Transverse colon (tissue), 4 donors: ENCODE measurements around the gene CBY2. TPM values are rescaled to one million over a fixed set of nuclear protein-coding genes. Genes with fewer than 3 reads are reported as not detected.
"Not testable (repeated sequence)": the region's sequence is repeated elsewhere in the genome, so short reads cannot be mapped to it uniquely, and the experiment has no call there.

Source experiments
- DNase-seq: peaks from one replicate; pipeline ENCODE4 v3.0.0-alpha.2; 2019
- H3K27ac ChIP-seq, 4 donors: fragments of 200-600 bp; sonication (generic); 2 replicates each; pipeline ENCODE4 v1.5.1; 2016 to 2018; ENCODE audit warnings: inconsistent platforms in 4 of 4
- H3K27me3 ChIP-seq: fragments of 200-600 bp; sonication (generic); 2 replicates; pipeline ENCODE4 v1.5.1; 2017; ENCODE audit warnings: inconsistent platforms
- H3K36me3 ChIP-seq, 4 donors: fragments of 200-600 bp; sonication (generic); 2 replicates each; pipeline ENCODE4 v1.5.1; 2017 to 2019; ENCODE audit warnings: inconsistent platforms in 4 of 4
- H3K4me1 ChIP-seq, 4 donors: fragments of 200-600 bp; sonication (generic); 2 replicates each; pipeline ENCODE4 v1.5.1; 2017 to 2020; ENCODE audit warnings: inconsistent platforms in 4 of 4
- H3K4me3 ChIP-seq, 4 donors: fragments of 200-600 bp; sonication (generic); 1 replicate in 1 of 4; 2 replicates in 3 of 4; pipeline versions ENCODE4 v1.5.1 to v1.6.1; 2017 to 2019; ENCODE audit warnings: inconsistent platforms in 4 of 4
- H3K9me3 ChIP-seq, 2 donors: fragments of 200-600 bp; sonication (generic); 2 replicates each; pipeline ENCODE4 v1.5.1; 2017 to 2019; ENCODE audit warnings: inconsistent platforms in 2 of 2
- CTCF ChIP-seq, 5 experiments: fragments of 200-600 bp in 3 of 5; fragments of 450-650 bp in 2 of 5; sonication (generic) in 3 of 5; IDR thresholded peaks; 1 replicate in 2 of 5; 2 replicates in 3 of 5; pipeline ENCODE4 v1.5.1; 2016 to 2017; ENCODE audit warnings: antibody characterized with exemption in 5 of 5, inconsistent platforms in 3 of 5, mild to moderate bottlenecking in 2 of 5, moderate library complexity in 1 of 5
- EP300 ChIP-seq: sonication (generic); formaldehyde crosslinking; IDR thresholded peaks from one replicate; pipeline ENCODE4 v1.6.1; 2017; ENCODE audit warnings: antibody characterized with exemption, low read depth
- POLR2A ChIP-seq: fragments of 450-650 bp; IDR thresholded peaks from one replicate; pipeline ENCODE4 v1.6.1; 2016; ENCODE audit warnings: antibody characterized with exemption, mild to moderate bottlenecking, moderate library complexity
- POLR2AphosphoS5 ChIP-seq, 3 donors: sonication (generic); formaldehyde crosslinking; IDR thresholded peaks; one replicate each; pipeline ENCODE4 v1.6.1; 2016; ENCODE audit warnings: antibody characterized with exemption in 3 of 3
- WGBS, 2 donors: methylation state at CpG; one replicate each; pipeline ENCODE4 v1.1.5; 2018; ENCODE audit warnings: low coverage in 1 of 2; 5-methylcytosine and 5-hydroxymethylcytosine counted together
- in situ Hi-C, 4 donors: fragments of 200-750 bp; cut with MboI; loops; one replicate each; pipeline versions ENCODE4 v1.15.0 to v1.15.1; 2017; ENCODE audit warnings: low sequenced_read_pairs in 3 of 4, low pct_ligation_motif_present in 1 of 4, low pct_unique_long_range_greater_than_20kb in 1 of 4
- intact Hi-C: fragments of 100-400 bp; cut with DNase I; formaldehyde crosslinking; loops from one replicate; pipeline ENCODE4 v1.15.1; 2023; ENCODE audit warnings: low total_unique reads
- total RNA-seq, 4 donors: library from RNA; depleted of rRNA; stranded (reverse); fragments of >200 nt; gene quantifications; one replicate each; pipeline ENCODE4 v1.1.0, GENCODE V29; 2016

Gene CBY2
- total RNA-seq, 4 donors from 2014 or later = not detected

- no peaks in the 10 kb centered on the region for H3K4me1 ChIP-seq
- H3K27ac ChIP-seq = no peak overlapping the region
- no peaks in the 10 kb centered on the region for H3K36me3 ChIP-seq
- WGBS, 2 donors = 53 to 69% methylated on average over 10 to 13 of the region's 13 CpGs
- TF ChIP-seq EP300 (no peak), POLR2AphosphoS5 (IDR thresholded peaks at IDR 0.05) (no peak), POLR2A (no peak), CTCF (IDR thresholded peaks at IDR 0.05) (no peak)
- no peaks in the 10 kb centered on the region for H3K27me3 ChIP-seq
- no peak for DNase-seq
- no peaks in the 10 kb centered on the region for H3K9me3 ChIP-seq
- no peak overlapping the region for H3K4me3 ChIP-seq
- in situ Hi-C loops = no loop called here
- intact Hi-C loops = no loop called here
Measured at GRCh38 chr13:45748941-45749759, 47.0 kb downstream of the CBY2 start.

- DNase-seq = no peak
- intact Hi-C loops = no loop called here
- in situ Hi-C loops = no loop called here
- WGBS, 2 donors = 74 to 83% methylated on average over 2 to 3 of the region's 3 CpGs
- Histone ChIP-seq H3K27me3 (no peaks in the 10 kb centered on the region), H3K27ac (no peak overlapping the region), H3K4me1 (no peaks in the 10 kb centered on the region), H3K9me3 (no peaks in the 10 kb centered on the region), H3K36me3 (no peaks in the 10 kb centered on the region), H3K4me3 (no peak overlapping the region)
- TF ChIP-seq POLR2A (no peak), CTCF (IDR thresholded peaks at IDR 0.05) (no peak), POLR2AphosphoS5 (IDR thresholded peaks at IDR 0.05) (no peak), EP300 (no peak)
Measured at GRCh38 chr13:45750566-45750965, 48.4 kb downstream of the CBY2 start.

- H3K27ac ChIP-seq = no peak overlapping the region
- H3K27me3 ChIP-seq = no peaks in the 10 kb centered on the region
- H3K36me3 ChIP-seq = no peaks in the 10 kb centered on the region
- intact Hi-C loops = no loop called here
- no peaks in the 10 kb centered on the region for H3K4me1 ChIP-seq
- no peaks in the 10 kb centered on the region for H3K9me3 ChIP-seq
- in situ Hi-C loops = no loop called here
- DNase-seq = no peak
- no peak overlapping the region for H3K4me3 ChIP-seq
- TF ChIP-seq POLR2AphosphoS5 (IDR thresholded peaks at IDR 0.05) = no peak
- no peak for TF ChIP-seq EP300
- TF ChIP-seq POLR2A = no peak
- no peak for TF ChIP-seq CTCF (IDR thresholded peaks at IDR 0.05)
Measured at GRCh38 chr13:45751885-45752284, 49.8 kb downstream of the CBY2 start.

GRCh38 chr13:45752510-45752909 is 50.4 kb downstream of the CBY2 start:
- Histone ChIP-seq H3K4me3 (no peak overlapping the region), H3K27me3 (no peaks in the 10 kb centered on the region), H3K4me1 (no peaks in the 10 kb centered on the region), H3K9me3 (peaks cover under 1 to 6% of the 10 kb centered on the region in 2 donors), H3K36me3 (no peaks in the 10 kb centered on the region), H3K27ac (no peak overlapping the region)
- no peak for TF ChIP-seq POLR2AphosphoS5 (IDR thresholded peaks at IDR 0.05)
- in situ Hi-C loops (no loop called here), intact Hi-C loops (no loop called here)
- 76 to 100% methylated on average over 1 of the region's 1 CpG for WGBS, 2 donors
- DNase-seq = no peak

- H3K36me3 ChIP-seq, H3K27me3 ChIP-seq, in situ Hi-C loops, H3K4me1 ChIP-seq, H3K4me3 ChIP-seq, H3K27ac ChIP-seq, DNase-seq, H3K9me3 ChIP-seq, intact Hi-C loops: not testable (repeated sequence)
- WGBS, 2 donors = 96% methylated on average over 1 of the region's 1 CpG; no CpG with 5 or more reads in 1 of the 2 donors
Measured at GRCh38 chr13:45756498-45756897, 54.4 kb downstream of the CBY2 start.

- H3K4me1 ChIP-seq, H3K9me3 ChIP-seq, intact Hi-C loops, H3K27ac ChIP-seq, H3K27me3 ChIP-seq, H3K36me3 ChIP-seq, in situ Hi-C loops, H3K4me3 ChIP-seq, DNase-seq: not testable (repeated sequence)
- WGBS, 2 donors = 48 to 80% methylated on average over 1 to 3 of the region's 3 CpGs
Measured at GRCh38 chr13:45757589-45757988, 55.5 kb downstream of the CBY2 start.
